ENCODE data around the gene SLC5A9. TPM values are rescaled to one million over a fixed set of nuclear protein-coding genes. Genes with fewer than 3 reads are reported as not detected.

Gene SLC5A9
- total RNA-seq, 1 donor from 2014 or later: not detected

DNA sequence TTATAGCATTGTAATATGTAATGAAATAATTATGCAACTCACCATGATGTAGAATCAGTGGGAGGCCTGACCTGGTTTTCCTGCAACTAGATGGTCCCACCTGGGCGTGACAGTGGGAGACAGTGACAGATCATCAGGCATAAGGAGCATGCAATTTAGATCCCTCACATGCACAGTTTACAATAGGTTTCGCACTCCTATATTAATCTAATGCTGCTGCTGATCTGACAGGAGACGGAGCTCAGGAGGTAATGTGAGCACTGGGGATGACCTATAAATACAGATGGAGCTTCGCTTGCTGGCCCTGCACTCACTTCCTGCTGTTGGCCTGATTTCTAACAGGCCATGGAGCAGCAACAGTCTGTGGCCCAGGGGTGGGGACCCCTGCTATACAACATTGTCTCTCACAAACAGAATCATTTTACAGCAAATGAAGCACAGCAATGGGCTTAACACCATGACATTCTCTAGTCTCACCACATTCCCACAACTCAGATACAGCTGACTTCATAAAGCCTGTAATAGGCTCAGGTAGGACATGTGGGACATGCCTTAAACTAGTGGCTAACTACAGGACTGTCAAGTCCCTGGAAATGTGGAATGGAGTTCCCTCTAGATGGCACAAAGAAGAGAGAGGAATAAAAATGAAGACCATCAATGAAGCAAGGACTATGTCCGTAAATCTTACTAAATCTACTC lies 40.7 kb upstream of the SLC5A9 start:
- peaks cover 12% of the 10 kb centered on the region for H3K9me3 Mint-ChIP-seq
- Histone ChIP-seq H2AFZ (replicated peaks) (no peak overlapping the region), H3K9me3 (ENCODE audit: low read depth) (no peaks in the 10 kb centered on the region), H3F3A (ENCODE audit: low read depth) (no peaks in the 10 kb centered on the region), H3K79me2 (ENCODE audit: low read depth) (no peaks in the 10 kb centered on the region), H3K4me1 (no peaks in the 10 kb centered on the region), H3K4me3 (no peak overlapping the region), H3K4me2 (no peak overlapping the region), H3K36me3 (no peaks in the 10 kb centered on the region), H3K27me3 (no peaks in the 10 kb centered on the region), H3K27ac (no peak overlapping the region), H4K20me1 (ENCODE audit: low read depth) (no peaks in the 10 kb centered on the region), H3K9ac (no peak overlapping the region)
- peaks cover 2% of the 10 kb centered on the region for H3K27me3 Mint-ChIP-seq (ENCODE audit: insufficient read depth, low read depth)
- peaks cover 9% of the 10 kb centered on the region for H3K4me1 Mint-ChIP-seq
- TF ChIP-seq EZH2phosphoT487 (IDR thresholded peaks at IDR 0.05): no peak
- TF ChIP-seq, protein P1, sequence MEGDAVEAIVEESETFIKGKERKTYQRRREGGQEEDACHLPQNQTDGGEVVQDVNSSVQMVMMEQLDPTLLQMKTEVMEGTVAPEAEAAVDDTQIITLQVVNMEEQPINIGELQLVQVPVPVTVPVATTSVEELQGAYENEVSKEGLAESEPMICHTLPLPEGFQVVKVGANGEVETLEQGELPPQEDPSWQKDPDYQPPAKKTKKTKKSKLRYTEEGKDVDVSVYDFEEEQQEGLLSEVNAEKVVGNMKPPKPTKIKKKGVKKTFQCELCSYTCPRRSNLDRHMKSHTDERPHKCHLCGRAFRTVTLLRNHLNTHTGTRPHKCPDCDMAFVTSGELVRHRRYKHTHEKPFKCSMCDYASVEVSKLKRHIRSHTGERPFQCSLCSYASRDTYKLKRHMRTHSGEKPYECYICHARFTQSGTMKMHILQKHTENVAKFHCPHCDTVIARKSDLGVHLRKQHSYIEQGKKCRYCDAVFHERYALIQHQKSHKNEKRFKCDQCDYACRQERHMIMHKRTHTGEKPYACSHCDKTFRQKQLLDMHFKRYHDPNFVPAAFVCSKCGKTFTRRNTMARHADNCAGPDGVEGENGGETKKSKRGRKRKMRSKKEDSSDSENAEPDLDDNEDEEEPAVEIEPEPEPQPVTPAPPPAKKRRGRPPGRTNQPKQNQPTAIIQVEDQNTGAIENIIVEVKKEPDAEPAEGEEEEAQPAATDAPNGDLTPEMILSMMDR (IDR thresholded peaks at IDR 0.05): no peak
- TF ChIP-seq EZH2 (IDR thresholded peaks at IDR 0.05): no peak
- H3K4me3 Mint-ChIP-seq: no peak overlapping the region
- H3K36me3 Mint-ChIP-seq: no peaks in the 10 kb centered on the region
- no peak overlapping the region for H3K27ac Mint-ChIP-seq
- DNase-seq (ENCODE audit: low spot score): no peak

DNA sequence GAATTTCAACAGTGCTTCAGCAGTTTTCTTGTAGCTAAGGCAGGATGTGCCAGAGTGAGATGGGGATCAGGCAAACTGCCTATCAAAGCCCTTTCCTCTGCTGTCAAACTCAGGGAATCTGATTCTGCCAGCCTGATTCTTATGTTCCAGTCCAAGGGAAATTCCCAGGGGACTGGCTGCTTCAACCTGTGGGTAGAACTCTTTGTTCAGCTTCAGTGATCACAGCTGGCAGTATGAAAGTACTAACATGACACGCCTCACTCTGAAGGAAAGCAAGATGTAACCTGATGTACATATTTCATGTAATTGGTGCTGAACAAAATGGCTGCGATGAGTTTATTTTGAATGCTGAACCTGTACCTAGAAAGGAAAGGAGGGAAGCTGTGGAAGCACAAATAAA lies 40.1 kb upstream of the SLC5A9 start:
- H3K9ac ChIP-seq: no peak overlapping the region
- H3K4me3 ChIP-seq: no peak overlapping the region
- Mint-ChIP-seq H3K4me3 (no peak overlapping the region), H3K27me3 (ENCODE audit: insufficient read depth, low read depth) (peaks cover 2% of the 10 kb centered on the region), H3K9me3 (peaks cover 18% of the 10 kb centered on the region), H3K4me1 (peaks cover 9% of the 10 kb centered on the region), H3K36me3 (no peaks in the 10 kb centered on the region), H3K27ac (no peak overlapping the region)
- no peaks in the 10 kb centered on the region for H3K36me3 ChIP-seq
- no peaks in the 10 kb centered on the region for H3K27me3 ChIP-seq
- TF ChIP-seq EZH2phosphoT487 (IDR thresholded peaks at IDR 0.05) (no peak), EZH2 (IDR thresholded peaks at IDR 0.05) (no peak)
- TF ChIP-seq, protein P1 (IDR thresholded peaks at IDR 0.05): no peak
- H3K9me3 ChIP-seq (ENCODE audit: low read depth): peaks cover 6% of the 10 kb centered on the region
- DNase-seq (ENCODE audit: low spot score): no peak
- H2AFZ ChIP-seq (replicated peaks): no peak overlapping the region
- no peak overlapping the region for H3K4me2 ChIP-seq
- H4K20me1 ChIP-seq (ENCODE audit: low read depth): no peaks in the 10 kb centered on the region
- no peaks in the 10 kb centered on the region for H3K79me2 ChIP-seq (ENCODE audit: low read depth)
- no peaks in the 10 kb centered on the region for H3K4me1 ChIP-seq
- H3F3A ChIP-seq (ENCODE audit: low read depth): no peaks in the 10 kb centered on the region
- H3K27ac ChIP-seq: no peak overlapping the region

DNA sequence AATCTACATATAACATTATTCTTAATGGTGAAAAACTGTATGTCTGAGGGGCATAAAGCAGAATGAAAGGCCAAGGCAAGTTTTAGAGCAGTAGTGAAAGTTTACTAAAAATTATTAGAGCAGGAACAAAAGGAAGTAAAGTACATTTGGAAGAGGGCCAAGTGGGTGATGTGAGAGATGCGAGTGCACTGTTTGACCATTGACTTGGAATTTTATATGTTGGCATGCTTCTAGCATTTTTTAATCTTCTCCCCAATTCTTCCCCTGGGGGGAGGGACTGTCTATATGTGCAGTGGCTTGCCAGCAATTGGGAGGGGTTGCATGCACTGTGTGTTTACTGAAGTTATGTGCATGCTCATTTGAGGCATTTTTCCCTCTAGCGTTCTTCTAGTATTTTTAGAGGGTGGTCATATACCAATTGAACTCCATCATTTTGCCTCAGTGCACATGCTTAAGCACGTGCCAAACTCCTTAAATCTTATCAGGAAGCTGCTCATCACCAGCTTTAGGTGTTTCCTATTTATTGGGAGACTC lies 36.1 kb upstream of the SLC5A9 start:
- Histone ChIP-seq H3F3A (ENCODE audit: low read depth) (no peaks in the 10 kb centered on the region), H3K27me3 (no peaks in the 10 kb centered on the region), H3K4me1 (no peaks in the 10 kb centered on the region), H3K4me2 (no peak overlapping the region), H2AFZ (replicated peaks) (no peak overlapping the region), H3K9ac (no peak overlapping the region), H3K79me2 (ENCODE audit: low read depth) (no peaks in the 10 kb centered on the region), H4K20me1 (ENCODE audit: low read depth) (no peaks in the 10 kb centered on the region), H3K27ac (no peak overlapping the region), H3K4me3 (no peak overlapping the region), H3K36me3 (no peaks in the 10 kb centered on the region), H3K9me3 (ENCODE audit: low read depth) (peaks cover 26% of the 10 kb centered on the region)
- Mint-ChIP-seq H3K4me3 (no peak overlapping the region), H3K27ac (no peak overlapping the region), H3K36me3 (no peaks in the 10 kb centered on the region), H3K27me3 (ENCODE audit: insufficient read depth, low read depth) (peaks cover 5% of the 10 kb centered on the region), H3K4me1 (peaks cover 9% of the 10 kb centered on the region), H3K9me3 (peaks cover 44% of the 10 kb centered on the region)
- DNase-seq (ENCODE audit: low spot score): no peak
- TF ChIP-seq, protein P1 (IDR thresholded peaks at IDR 0.05): no peak
- TF ChIP-seq EZH2 (IDR thresholded peaks at IDR 0.05) (no peak), EZH2phosphoT487 (IDR thresholded peaks at IDR 0.05) (no peak)

Measured in neural progenitor cell (in vitro differentiated cells).